ENCODE data around the gene MPDU1. TPM values are rescaled to one million over a fixed set of nuclear protein-coding genes. Genes with fewer than 3 reads are reported as not detected.
"Not testable (repeated sequence)": the region's sequence is repeated elsewhere in the genome, so short reads cannot be mapped to it uniquely, and the experiment has no call there.

MPDU1 gene
- total RNA-seq, 1 donor from 2014 or later, result 61.8 TPM

- H3K4me3 Mint-ChIP-seq, result no peak overlapping the region
- DNase-seq (ENCODE audit: extremely low spot score, unreplicated experiment), result no peak
- no peaks in the 10 kb centered on the region for H3K27me3 Mint-ChIP-seq
- no peaks in the 10 kb centered on the region for H3K9me3 Mint-ChIP-seq
- H3K36me3 Mint-ChIP-seq, result peaks cover 27% of the 10 kb centered on the region
- no peak for TF ChIP-seq CTCF (conservative IDR thresholded peaks at IDR 0.05)
- H3K27ac Mint-ChIP-seq, result no peak overlapping the region
- H3K4me1 Mint-ChIP-seq (ENCODE audit: unreplicated experiment), result peaks cover 13% of the 10 kb centered on the region
These were observed 7.9 kb downstream of the MPDU1 start for GRCh38 chr17:7591596-7591995.

- Mint-ChIP-seq H3K4me1 (ENCODE audit: unreplicated experiment) (peaks cover 10% of the 10 kb centered on the region), H3K27ac (no peak overlapping the region), H3K9me3 (no peaks in the 10 kb centered on the region), H3K4me3 (no peak overlapping the region), H3K36me3 (peaks cover 27% of the 10 kb centered on the region), H3K27me3 (no peaks in the 10 kb centered on the region)
- TF ChIP-seq CTCF (conservative IDR thresholded peaks at IDR 0.05), result no peak
- no peak for DNase-seq (ENCODE audit: extremely low spot score, unreplicated experiment)
These were observed 8.9 kb downstream of the MPDU1 start for GRCh38 chr17:7592422-7593021.

GRCh38 chr17:7593296-7593695, 9.6 kb downstream of the MPDU1 start:
- TF ChIP-seq CTCF (conservative IDR thresholded peaks at IDR 0.05), result no peak
- no peak for DNase-seq (ENCODE audit: extremely low spot score, unreplicated experiment)
- no peaks in the 10 kb centered on the region for H3K9me3 Mint-ChIP-seq
- no peak overlapping the region for H3K4me3 Mint-ChIP-seq
- no peaks in the 10 kb centered on the region for H3K27me3 Mint-ChIP-seq
- peak overlapping the region; percentile 80 for H3K27ac Mint-ChIP-seq
- peaks cover 26% of the 10 kb centered on the region for H3K36me3 Mint-ChIP-seq
- peaks cover 8% of the 10 kb centered on the region for H3K4me1 Mint-ChIP-seq (ENCODE audit: unreplicated experiment)

- H3K9me3 Mint-ChIP-seq; H3K27ac Mint-ChIP-seq; H3K4me3 Mint-ChIP-seq; DNase-seq (ENCODE audit: extremely low spot score, unreplicated experiment); H3K4me1 Mint-ChIP-seq (ENCODE audit: unreplicated experiment); H3K27me3 Mint-ChIP-seq: not testable (repeated sequence)
- peaks cover 27% of the 10 kb centered on the region for H3K36me3 Mint-ChIP-seq
These were observed 13.9 kb downstream of the MPDU1 start for GRCh38 chr17:7597561-7597960.

- no peak overlapping the region for H3K4me3 Mint-ChIP-seq
- no peaks in the 10 kb centered on the region for H3K9me3 Mint-ChIP-seq
- no peak overlapping the region for H3K27ac Mint-ChIP-seq
- no peak for DNase-seq (ENCODE audit: extremely low spot score, unreplicated experiment)
- peaks cover 7% of the 10 kb centered on the region for H3K4me1 Mint-ChIP-seq (ENCODE audit: unreplicated experiment)
- no peak for TF ChIP-seq CTCF (conservative IDR thresholded peaks at IDR 0.05)
- H3K27me3 Mint-ChIP-seq, result no peaks in the 10 kb centered on the region
- peaks cover 27% of the 10 kb centered on the region for H3K36me3 Mint-ChIP-seq
These were observed 22.6 kb downstream of the MPDU1 start for GRCh38 chr17:7606280-7606679.

GRCh38 chr17:7610641-7611040, 27.0 kb downstream of the MPDU1 start:
- Mint-ChIP-seq H3K36me3 (peaks cover 17% of the 10 kb centered on the region), H3K27me3 (no peaks in the 10 kb centered on the region), H3K27ac (peak overlapping the region; percentile 14), H3K4me1 (ENCODE audit: unreplicated experiment) (peaks cover 29% of the 10 kb centered on the region), H3K9me3 (no peaks in the 10 kb centered on the region), H3K4me3 (peak overlapping the region; percentile 63)
- TF ChIP-seq CTCF (conservative IDR thresholded peaks at IDR 0.05), result no peak
- no peak for DNase-seq (ENCODE audit: extremely low spot score, unreplicated experiment)

Measured in type B pancreatic cell (in vitro differentiated cells).